Embryonic facial prominence (tissue), 1 donor: ENCODE data around the gene SLC25A21.
"Not testable (repeated sequence)": the region's sequence is repeated elsewhere in the genome, so short reads cannot be mapped to it uniquely, and the experiment has no call there.

Experiments
- DNase-seq: peaks from one replicate; pipeline ENCODE4 v3.0.0-alpha.2; 2016; ENCODE audit errors: extremely low spot score

The SLC25A21 gene

GRCh38 chr14:36866867-36867266 lies 305.5 kb downstream of the SLC25A21 start:
- DNase-seq = no peak

DNA sequence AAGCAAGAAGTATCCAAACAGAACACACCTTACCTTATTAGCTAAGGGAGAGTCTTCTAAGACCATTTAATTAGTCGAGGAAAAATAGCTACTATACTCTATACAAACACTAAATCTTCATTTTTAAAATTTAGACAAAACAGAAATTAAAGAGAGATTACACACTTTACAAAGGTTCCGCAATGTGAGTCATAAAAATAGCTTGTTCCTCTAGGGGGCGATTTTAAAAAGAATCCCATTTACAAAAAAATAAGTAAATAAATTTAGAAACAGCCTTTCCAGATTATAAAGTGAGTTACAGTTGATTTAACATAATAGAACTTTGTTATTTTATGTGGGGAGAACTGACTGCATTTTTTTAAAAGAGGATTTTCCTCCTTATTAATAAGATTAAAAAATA lies 309.1 kb downstream of the SLC25A21 start:
- no peak for DNase-seq

DNA sequence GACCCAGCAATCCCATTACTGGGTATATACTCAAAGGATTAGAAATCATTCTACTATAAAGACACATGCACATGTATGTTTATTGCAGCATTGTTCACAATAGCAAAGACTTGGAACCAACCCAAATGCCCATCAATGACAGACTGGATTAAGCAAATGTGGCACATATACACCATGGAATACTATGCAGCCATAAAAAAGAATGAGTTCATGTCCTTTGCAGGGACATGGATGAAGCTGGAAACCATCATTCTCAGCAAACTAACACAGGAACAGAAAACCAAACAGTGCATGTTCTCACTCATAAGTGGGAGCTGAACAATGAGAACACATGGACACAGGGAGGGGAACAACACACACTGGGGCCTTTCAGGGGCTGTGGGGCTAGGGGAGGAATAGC lies 310.2 kb downstream of the SLC25A21 start:
- DNase-seq = not testable (repeated sequence)

DNA sequence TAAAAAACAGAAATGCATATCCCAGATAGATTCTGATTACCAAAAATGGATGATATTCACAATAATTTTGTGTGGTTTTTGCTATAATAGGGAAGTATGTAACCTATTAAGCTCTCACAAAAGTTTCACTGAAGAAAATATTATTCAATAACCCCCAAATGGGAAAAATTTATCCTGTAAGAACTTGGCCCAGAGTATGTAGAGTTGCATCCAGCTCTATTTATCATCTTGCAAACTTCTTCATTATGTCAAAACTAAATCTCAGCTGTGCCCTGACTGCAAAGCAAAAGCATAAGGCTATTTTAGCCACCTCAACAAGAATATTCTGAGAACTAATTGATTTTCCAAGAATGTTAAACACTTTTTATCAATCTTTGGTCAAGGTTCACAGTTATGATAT lies 311.6 kb downstream of the SLC25A21 start:
- no peak for DNase-seq

GRCh38 chr14:36859119-36859518 lies 313.3 kb downstream of the SLC25A21 start:
- no peak for DNase-seq

- DNase-seq = no peak
These were observed 314.5 kb downstream of the SLC25A21 start for GRCh38 chr14:36857842-36858445.

GRCh38 chr14:36857136-36857535 lies 315.3 kb downstream of the SLC25A21 start:
- no peak for DNase-seq

DNA sequence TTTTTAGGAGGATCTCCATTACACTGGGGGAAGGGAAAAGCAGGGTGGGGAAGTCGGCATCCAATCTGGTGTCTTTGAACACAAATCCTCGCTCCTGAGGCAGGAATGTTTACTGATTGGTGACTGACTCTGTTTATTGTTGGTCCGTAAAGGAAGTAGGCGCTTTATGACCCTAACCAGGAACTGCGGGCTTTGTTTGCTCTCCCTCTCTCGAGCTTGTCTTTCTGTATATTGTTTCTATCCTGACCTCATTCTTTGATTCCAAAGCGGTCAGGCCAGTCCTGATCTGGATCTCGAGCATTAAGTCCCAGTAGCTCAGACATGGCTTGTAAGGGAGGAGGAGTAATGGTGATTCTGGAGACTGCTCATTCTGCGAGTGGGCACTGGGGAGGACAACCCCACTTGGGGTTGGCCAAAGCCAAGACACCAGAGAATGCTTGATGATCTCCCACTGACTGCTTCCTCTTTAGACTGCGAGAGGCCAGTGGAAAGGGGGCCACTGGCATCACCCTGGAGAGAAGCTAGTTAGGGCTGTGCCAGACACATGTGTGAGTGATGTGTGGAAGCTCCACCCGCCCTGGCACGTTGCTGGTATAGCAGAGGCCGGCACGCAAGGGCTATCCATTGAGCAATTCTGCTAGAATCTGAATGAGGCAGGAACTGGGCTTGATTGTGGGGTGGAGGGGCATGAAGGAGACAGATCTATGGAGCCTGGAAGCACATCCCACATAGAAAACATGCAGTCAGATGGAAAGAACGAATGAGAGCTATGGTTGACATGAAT lies 316.1 kb downstream of the SLC25A21 start:
- no peak for DNase-seq

- DNase-seq = no peak
These were observed 317.0 kb downstream of the SLC25A21 start for GRCh38 chr14:36855396-36855795.

GRCh38 chr14:36852981-36853691 lies 319.3 kb downstream of the SLC25A21 start:
- DNase-seq = no peak

GRCh38 chr14:36848213-36848612 lies 324.2 kb downstream of the SLC25A21 start:
- no peak for DNase-seq

- no peak for DNase-seq
These were observed 325.0 kb downstream of the SLC25A21 start for GRCh38 chr14:36847366-36847765.

- peak; percentile 11 for DNase-seq
These were observed 326.9 kb downstream of the SLC25A21 start for GRCh38 chr14:36845356-36846012.

GRCh38 chr14:36844443-36845195 lies 327.8 kb downstream of the SLC25A21 start:
- DNase-seq = no peak

- DNase-seq = no peak
These were observed 329.0 kb downstream of the SLC25A21 start for GRCh38 chr14:36843410-36843809.

DNA sequence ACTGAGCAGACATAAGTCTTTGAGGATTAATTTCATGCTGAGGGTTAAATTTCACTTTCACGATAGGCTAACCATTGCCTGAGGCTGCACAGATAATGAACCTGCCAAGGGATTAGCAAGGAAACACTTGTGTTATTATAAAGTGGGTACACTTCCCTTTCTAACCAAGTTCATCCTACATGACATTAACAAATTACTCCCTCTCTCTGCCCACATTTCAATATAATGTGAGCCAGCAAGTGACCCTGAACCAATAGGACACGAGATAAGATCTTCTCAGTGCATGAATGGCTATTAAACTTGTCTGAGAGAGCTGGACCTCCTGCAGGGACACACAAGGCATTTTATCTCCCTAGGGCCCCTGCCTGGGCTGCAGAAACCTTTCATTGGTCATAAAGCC lies 337.3 kb downstream of the SLC25A21 start:
- no peak for DNase-seq

GRCh38 chr14:36834293-36834692 lies 338.1 kb downstream of the SLC25A21 start:
- DNase-seq = no peak

GRCh38 chr14:36829547-36829946 lies 342.9 kb downstream of the SLC25A21 start:
- DNase-seq = no peak

GRCh38 chr14:36827861-36828260 lies 344.5 kb downstream of the SLC25A21 start:
- no peak for DNase-seq

- no peak for DNase-seq
These were observed 345.8 kb downstream of the SLC25A21 start for GRCh38 chr14:36826614-36827013.

DNA sequence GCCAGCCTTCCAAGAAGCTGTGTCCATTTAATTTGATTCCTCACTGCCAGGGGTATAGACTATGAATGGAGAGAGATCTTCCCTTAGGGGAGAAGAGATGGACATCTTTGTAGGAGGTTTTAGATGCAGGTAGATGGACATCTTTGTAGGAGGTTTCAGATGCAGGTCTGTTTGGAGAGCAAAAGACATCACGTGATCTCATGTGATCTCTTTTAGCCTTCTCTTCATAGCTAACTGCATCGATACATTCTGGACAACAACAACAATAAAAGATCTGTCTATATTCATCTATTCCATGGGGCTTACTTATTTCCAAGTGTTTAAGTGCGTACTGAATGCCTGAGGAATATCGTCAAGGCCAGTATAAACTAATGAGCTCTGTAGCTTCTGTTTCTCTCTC lies 347.6 kb downstream of the SLC25A21 start:
- no peak for DNase-seq

GRCh38 chr14:36823651-36824050 lies 348.8 kb downstream of the SLC25A21 start:
- DNase-seq = no peak
